Peyer's patch (tissue), 4 donors: ENCODE measurements around the gene TMEM97.

Source experiments
- POLR2A ChIP-seq, 2 donors: fragments of 450-650 bp; IDR thresholded peaks; one replicate each; pipeline ENCODE4 v1.5.1; 2017; ENCODE audit warnings: antibody characterized with exemption in 2 of 2, mild to moderate bottlenecking in 2 of 2, moderate library complexity in 2 of 2
- TF ChIP-seq, protein P1 (sequence below), 6 experiments: fragments of 450-650 bp in 4 of 6; fragments of 200-600 bp in 2 of 6; sonication (generic) in 1 of 6; IDR thresholded peaks; one replicate each; pipeline ENCODE4 v1.5.1; 2017 to 2019; ENCODE audit warnings: antibody characterized with exemption in 6 of 6, mild to moderate bottlenecking in 3 of 6, moderate library complexity in 1 of 6

- TF ChIP-seq, protein P1, sequence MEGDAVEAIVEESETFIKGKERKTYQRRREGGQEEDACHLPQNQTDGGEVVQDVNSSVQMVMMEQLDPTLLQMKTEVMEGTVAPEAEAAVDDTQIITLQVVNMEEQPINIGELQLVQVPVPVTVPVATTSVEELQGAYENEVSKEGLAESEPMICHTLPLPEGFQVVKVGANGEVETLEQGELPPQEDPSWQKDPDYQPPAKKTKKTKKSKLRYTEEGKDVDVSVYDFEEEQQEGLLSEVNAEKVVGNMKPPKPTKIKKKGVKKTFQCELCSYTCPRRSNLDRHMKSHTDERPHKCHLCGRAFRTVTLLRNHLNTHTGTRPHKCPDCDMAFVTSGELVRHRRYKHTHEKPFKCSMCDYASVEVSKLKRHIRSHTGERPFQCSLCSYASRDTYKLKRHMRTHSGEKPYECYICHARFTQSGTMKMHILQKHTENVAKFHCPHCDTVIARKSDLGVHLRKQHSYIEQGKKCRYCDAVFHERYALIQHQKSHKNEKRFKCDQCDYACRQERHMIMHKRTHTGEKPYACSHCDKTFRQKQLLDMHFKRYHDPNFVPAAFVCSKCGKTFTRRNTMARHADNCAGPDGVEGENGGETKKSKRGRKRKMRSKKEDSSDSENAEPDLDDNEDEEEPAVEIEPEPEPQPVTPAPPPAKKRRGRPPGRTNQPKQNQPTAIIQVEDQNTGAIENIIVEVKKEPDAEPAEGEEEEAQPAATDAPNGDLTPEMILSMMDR (IDR thresholded peaks at IDR 0.05) = no peak
- no peak for TF ChIP-seq POLR2A (IDR thresholded peaks at IDR 0.05)
These were observed 39.6 kb upstream of the TMEM97 start for GRCh38 chr17:28279411-28279810.
